IPS DF 6.9 (cell line): ENCODE results near the gene ZC3HAV1L.
"Not testable (repeated sequence)": the region's sequence is repeated elsewhere in the genome, so short reads cannot be mapped to it uniquely, and the experiment has no call there.

Source experiments
- DNase-seq: peaks from one replicate; pipeline ENCODE4 v3.0.0-alpha.2; 2013; ENCODE audit warnings: low read depth, low spot score
- H3K27ac ChIP-seq: one replicate; pipeline ENCODE4 v1.5.1; 2013; ENCODE audit warnings: low read length, control low read depth
- H3K27me3 ChIP-seq: 2 replicates; pipeline ENCODE4 v1.6.1; 2013; ENCODE audit warnings: mild to moderate bottlenecking, low read length; ENCODE audit not compliant: control insufficient read depth, insufficient read depth
- H3K36me3 ChIP-seq: 2 replicates; pipeline ENCODE4 v1.6.1; 2013; ENCODE audit warnings: low read length; ENCODE audit not compliant: control insufficient read depth, insufficient read depth
- H3K4me1 ChIP-seq: 2 replicates; pipeline ENCODE4 v1.6.1; 2013; ENCODE audit warnings: low read length; ENCODE audit not compliant: control insufficient read depth, insufficient read depth
- H3K4me3 ChIP-seq: 2 replicates; pipeline ENCODE4 v1.5.1; 2013; ENCODE audit warnings: mild to moderate bottlenecking, low read length
- H3K9me3 ChIP-seq: 2 replicates; pipeline ENCODE4 v1.6.1; 2013; ENCODE audit warnings: low read length, inconsistent platforms; ENCODE audit not compliant: control insufficient read depth, insufficient read depth
- WGBS: extraction: QIAGEN DNeasy Blood & Tissue Kit; methylation state at CpG from one replicate; pipeline ENCODE4 v1.1.7; 2013; ENCODE audit warnings: mixed read lengths, missing lambda C conversion rate; ENCODE audit not compliant: insufficient read length, insufficient coverage; 5-methylcytosine and 5-hydroxymethylcytosine counted together

The ZC3HAV1L gene

GRCh38 chr7:138981332-138982203 lies 54.3 kb downstream of the ZC3HAV1L start, which contains the start of gene KIAA1549:
TSS of gene KIAA1549 (minus strand) at chr7:138981389. CDS start at chr7:138981269, 120 bp downstream.
- Histone ChIP-seq H3K9me3 (no peaks in the 10 kb centered on the region), H3K27ac (no peak within 1 kb of the TSS), H3K36me3 (no peaks in the 10 kb centered on the region), H3K27me3 (no peaks in the 10 kb centered on the region), H3K4me1 (peaks cover 7% of the 10 kb centered on the region), H3K4me3 (peak within 1 kb of the TSS; percentile 56)
- no peak for DNase-seq
- no CpG with 5 or more reads among the region's 105 CpGs for WGBS

GRCh38 chr7:138980563-138981291 lies 55.1 kb downstream of the ZC3HAV1L start:
- Histone ChIP-seq H3K4me3 (peak overlapping the region; percentile 56), H3K9me3 (no peaks in the 10 kb centered on the region), H3K27ac (no peak overlapping the region), H3K36me3 (no peaks in the 10 kb centered on the region), H3K4me1 (peaks cover 7% of the 10 kb centered on the region), H3K27me3 (no peaks in the 10 kb centered on the region)
- WGBS, result no CpG with 5 or more reads among the region's 68 CpGs
- DNase-seq, result no peak

GRCh38 chr7:138979988-138980562 lies 55.8 kb downstream of the ZC3HAV1L start:
- H3K36me3 ChIP-seq, result no peaks in the 10 kb centered on the region
- peak overlapping the region; percentile 56; the same call in 1 of the 2 replicates for H3K4me3 ChIP-seq
- peaks cover 8% of the 10 kb centered on the region for H3K4me1 ChIP-seq
- no peak overlapping the region for H3K27ac ChIP-seq
- H3K27me3 ChIP-seq, result no peaks in the 10 kb centered on the region
- no peaks in the 10 kb centered on the region for H3K9me3 ChIP-seq
- no peak for DNase-seq
- WGBS, result no CpG with 5 or more reads among the region's 9 CpGs

GRCh38 chr7:138979226-138979979 lies 56.4 kb downstream of the ZC3HAV1L start:
- no peak overlapping the region for H3K4me3 ChIP-seq
- no peak for DNase-seq

GRCh38 chr7:138978541-138979184 lies 57.2 kb downstream of the ZC3HAV1L start:
- peaks cover 13% of the 10 kb centered on the region for H3K4me1 ChIP-seq
- WGBS, result no CpG with 5 or more reads among the region's 6 CpGs
- H3K9me3 ChIP-seq, result no peaks in the 10 kb centered on the region
- no peaks in the 10 kb centered on the region for H3K36me3 ChIP-seq
- H3K4me3 ChIP-seq, result no peak overlapping the region
- no peak overlapping the region for H3K27ac ChIP-seq
- no peak for DNase-seq
- H3K27me3 ChIP-seq, result no peaks in the 10 kb centered on the region

More at GRCh38 chr7:138979226-138979979, 56.4 kb downstream of the ZC3HAV1L start:
- Histone ChIP-seq H3K27ac (no peak overlapping the region), H3K9me3 (no peaks in the 10 kb centered on the region), H3K4me1 (peaks cover 8% of the 10 kb centered on the region), H3K36me3 (no peaks in the 10 kb centered on the region), H3K27me3 (no peaks in the 10 kb centered on the region)
- WGBS, result no CpG with 5 or more reads among the region's 6 CpGs

- H3K4me1 ChIP-seq, result peaks cover 13% of the 10 kb centered on the region
- not testable (repeated sequence) for H3K27ac ChIP-seq, H3K27me3 ChIP-seq, DNase-seq, H3K36me3 ChIP-seq, H3K4me3 ChIP-seq, H3K9me3 ChIP-seq
- WGBS, result no CpG with 5 or more reads among the region's 11 CpGs
Measured at GRCh38 chr7:138976161-138976560, 59.7 kb downstream of the ZC3HAV1L start.
